Stimulated activated CD8-positive, alpha-beta memory T cell treated with anti-CD3 and anti-CD28 coated beads, Interleukin-12 subunit alpha, Interleukin-12 subunit beta, amount 100 ng/mL, for 24 hours (primary cell): ENCODE results near the gene PDCD11.
"Not testable (repeated sequence)": the region's sequence is repeated elsewhere in the genome, so short reads cannot be mapped to it uniquely, and the experiment has no call there.

Source experiments
- DNase-seq: peaks from one replicate; pipeline ENCODE4 v3.0.0-alpha.2; 2020; ENCODE audit errors: extremely low read depth

PDCD11 gene

GRCh38 chr10:103472005-103472404 is 75.6 kb downstream of the PDCD11 start:
- no peak for DNase-seq

GRCh38 chr10:103473261-103473671 is 76.8 kb downstream of the PDCD11 start:
- DNase-seq: no peak

- no peak for DNase-seq
These were observed 77.7 kb downstream of the PDCD11 start for GRCh38 chr10:103474077-103474476.

- no peak for DNase-seq
These were observed 79.0 kb downstream of the PDCD11 start for GRCh38 chr10:103475437-103475836.

DNA sequence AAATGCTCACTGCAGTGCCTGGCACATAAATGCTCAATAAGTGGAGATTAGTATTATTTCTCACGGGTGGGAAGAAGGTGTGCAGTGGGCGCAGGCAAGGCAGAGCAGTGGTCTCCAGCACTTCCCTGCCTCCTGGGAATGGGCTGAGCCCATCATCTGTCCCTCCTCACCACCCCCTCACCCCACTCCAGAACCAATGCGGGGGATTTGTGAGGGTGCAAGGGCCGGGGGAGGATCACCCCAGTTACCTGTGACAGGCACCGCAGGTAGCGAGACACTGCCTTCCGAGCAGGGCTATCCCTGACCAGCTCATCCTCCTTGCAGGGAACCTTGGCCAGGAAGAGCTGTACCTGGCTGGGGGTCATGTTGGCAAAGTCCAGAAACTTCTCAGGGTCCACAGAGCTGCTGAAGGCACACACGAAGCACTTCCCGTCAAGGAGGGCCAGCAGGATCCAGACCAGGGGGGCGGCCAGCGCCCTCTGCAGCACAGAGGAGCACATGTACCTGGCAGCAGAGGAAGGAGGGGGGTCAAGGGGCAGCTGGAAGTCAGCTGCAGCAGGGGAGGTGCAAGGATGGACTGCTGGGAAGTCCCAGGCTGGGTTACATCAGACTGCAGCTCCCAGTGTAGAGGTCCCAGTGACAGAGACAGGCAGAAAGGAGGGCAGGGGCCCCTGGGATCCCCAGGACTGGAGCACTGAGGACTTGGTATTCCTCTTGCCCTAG is 79.8 kb downstream of the PDCD11 start:
- DNase-seq: no peak

DNA sequence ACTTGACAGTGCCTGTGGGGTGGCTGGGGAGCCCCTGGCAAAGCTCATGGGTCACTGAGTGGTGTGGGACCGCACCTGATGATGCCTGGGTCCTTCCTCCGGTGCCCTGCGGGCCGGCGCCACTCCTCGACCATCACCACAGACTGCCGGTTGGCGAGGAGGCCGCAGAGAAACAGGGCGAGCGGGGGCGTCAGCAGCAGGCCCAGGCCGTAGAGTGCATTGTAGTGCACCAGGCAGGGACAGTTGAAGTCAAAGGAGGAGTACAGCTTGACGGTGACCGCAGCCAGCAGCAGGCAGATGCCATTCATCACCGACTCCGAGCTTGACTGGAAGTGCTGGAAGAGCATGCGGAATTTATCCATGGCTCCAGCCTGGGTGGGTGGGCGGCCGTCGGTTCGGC is 82.2 kb downstream of the PDCD11 start:
- no peak for DNase-seq

GRCh38 chr10:103479135-103479534 is 82.7 kb downstream of the PDCD11 start, which contains the start of gene CALHM3:
TSS of gene CALHM3 (minus strand) at chr10:103479240. CDS start at chr10:103479032, 208 bp downstream.
- no peak for DNase-seq

DNA sequence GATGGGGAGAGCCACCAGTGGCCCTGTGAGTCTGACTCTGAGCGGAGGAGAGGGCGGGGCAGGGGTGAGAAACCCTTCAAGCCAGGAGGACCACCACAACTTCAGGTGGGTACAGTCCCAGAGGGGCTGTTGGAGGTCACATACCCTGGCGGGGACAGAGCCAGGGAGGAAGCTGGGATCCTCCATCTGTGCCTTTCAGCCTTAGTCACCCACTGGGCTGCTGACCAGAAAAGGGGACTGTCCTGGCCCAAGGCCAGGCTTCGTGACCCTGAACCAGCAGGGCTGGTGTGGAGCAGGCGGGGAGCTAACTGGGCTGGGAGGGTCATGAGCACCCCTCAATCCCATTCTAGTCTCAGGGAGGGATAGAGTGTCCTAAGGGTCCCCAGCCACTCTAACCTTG is 84.1 kb downstream of the PDCD11 start:
- DNase-seq: no peak

- no peak for DNase-seq
These were observed 85.6 kb downstream of the PDCD11 start for GRCh38 chr10:103481974-103482531.

- DNase-seq: not testable (repeated sequence)
These were observed 90.4 kb downstream of the PDCD11 start for GRCh38 chr10:103486635-103487409.

DNA sequence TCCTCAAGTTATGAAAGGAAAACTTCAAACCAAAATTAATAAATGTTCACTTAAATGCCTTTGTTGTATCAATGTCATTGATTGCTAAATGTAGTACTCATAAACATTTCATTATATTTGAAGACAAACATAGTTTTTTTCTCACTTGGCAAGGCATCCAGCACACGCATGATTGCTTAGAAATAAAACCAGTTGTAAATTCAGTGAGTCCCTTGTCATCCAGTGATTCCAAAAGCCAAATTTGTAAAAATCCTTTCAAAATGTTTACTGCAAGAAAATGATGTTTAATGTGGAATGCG is 90.9 kb downstream of the PDCD11 start:
- DNase-seq: no peak

- DNase-seq: no peak
These were observed 94.5 kb downstream of the PDCD11 start for GRCh38 chr10:103490986-103491314.

DNA sequence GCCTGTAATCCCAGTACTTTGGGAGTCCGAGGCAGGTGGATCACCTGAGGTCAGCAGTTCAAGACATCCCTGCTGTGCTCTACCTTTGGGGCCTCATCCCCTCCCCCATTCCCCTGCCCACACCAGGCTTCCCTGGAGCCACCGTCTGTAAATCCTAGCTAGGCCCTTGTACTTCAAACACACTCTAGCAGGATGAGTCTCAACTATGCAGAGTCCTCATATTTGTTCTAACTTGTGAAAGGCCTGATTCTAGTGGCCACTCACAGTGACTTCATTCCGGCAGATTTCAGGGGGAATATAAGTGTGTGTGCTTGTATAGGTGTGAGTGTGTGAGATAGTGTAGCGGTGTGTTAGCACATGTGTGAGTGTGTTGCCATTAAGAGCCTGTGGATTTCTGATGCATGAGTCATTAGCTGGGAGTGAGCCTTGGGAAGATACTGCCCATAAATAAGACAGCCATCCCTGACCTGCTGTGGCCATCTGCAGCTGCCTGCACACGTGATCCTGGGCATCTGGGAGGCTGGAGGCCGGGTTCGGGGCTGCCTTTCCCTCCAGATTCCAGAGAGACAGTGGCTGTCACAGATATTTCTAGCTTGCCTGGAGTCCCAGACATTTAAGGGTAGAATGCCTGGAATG is 95.4 kb downstream of the PDCD11 start:
- DNase-seq: no peak

- no peak for DNase-seq
These were observed 96.3 kb downstream of the PDCD11 start for GRCh38 chr10:103492655-103493261.

DNA sequence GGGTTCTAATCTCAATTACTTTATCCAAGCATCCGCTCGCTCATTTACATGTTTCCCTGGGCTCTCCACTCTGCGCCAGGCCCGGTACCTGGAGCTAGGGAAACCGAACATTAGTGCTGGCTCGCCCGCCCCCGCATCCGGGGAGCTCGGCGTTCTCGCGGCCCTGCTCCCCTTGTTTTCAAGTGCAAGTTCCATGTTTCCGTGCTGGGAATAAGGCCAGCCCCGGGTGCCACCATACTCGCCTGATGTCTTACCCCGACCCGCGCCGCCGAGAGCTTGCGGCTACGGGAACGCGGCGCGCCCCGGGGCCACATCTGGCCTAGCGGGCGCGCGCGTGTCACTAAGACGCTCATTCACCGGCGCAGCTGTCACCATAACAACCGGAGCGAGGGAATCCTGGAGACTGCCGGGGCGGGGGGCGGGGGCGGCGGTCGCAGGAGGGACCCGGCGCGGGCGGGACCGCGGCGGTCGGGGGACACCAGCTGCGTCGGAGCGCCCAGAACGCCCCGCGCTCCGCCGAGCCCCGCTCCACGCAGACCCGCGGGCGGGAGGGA is 97.0 kb downstream of the PDCD11 start, which contains the start of gene NEURL1:
Gene NEURL1, plus strand, starts transcription at position 344 of the 554 bp plus-strand sequence. CDS start 683 bp downstream, outside the sequence.
- DNase-seq: no peak

DNA sequence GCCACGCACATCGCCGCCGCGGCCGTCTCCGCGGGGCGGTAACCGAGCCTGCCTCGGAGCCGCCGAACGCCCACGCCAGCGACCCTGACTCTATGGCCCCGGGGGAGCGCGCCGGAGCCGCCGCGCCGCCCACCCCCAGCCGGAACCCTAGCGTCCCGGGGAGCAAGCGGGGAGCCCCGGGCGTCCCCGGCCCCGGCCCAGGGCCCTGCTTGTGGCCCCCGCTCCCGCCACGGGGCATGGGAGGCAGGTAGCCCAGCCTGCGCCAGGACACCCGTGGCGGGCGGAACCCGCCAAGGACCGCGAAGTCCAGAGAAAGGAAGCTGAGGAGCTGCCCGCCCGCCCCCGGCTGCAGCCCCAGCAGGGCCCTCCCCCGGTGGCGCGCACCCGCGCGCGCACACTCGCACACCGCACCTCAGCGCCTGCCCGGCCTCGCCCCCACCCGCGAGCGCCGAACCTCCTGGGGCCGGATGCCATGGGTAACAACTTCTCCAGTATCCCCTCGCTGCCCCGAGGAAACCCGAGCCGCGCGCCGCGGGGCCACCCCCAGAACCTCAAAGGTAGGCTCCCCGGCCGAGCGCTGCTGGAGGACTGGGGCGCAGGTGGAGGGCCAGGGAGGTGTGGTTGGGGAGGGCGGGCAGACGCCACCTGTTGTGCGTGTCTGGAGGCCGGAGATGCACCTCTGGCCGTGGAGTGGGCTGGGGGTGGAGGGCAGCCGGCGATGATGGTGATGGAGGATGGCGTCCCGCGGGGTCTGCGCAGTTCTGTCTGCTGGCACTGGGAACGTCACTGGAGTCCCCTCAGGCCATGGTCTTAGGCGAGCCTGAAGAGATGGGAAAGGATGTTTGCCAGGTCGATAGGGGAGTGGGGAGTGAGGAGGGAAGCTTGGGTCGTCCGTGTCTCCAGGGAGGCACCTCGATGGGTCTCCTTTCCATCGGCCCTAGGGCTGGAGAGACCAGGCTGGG is 97.8 kb downstream of the PDCD11 start:
- DNase-seq: no peak

DNA sequence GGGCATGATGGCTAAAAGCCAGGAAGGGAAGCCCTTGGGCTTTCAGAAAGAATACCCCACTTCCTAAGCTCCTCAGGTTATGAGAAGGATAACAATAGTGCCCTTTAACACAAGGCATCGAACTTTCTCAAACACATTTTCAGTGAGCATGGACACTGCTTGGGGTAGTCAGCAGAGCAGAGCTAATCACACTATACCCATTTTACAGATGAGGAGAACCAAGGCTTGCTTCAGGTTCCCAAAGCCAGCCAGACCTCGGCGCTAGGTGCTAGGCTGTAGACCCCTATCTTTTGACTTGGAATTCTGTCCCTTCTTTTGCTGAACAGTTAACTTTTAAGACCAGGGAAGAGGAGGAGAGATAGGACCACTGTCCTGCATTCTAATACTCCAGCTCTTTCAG is 98.9 kb downstream of the PDCD11 start:
- no peak for DNase-seq
